Activated CD4-positive, alpha-beta T cell treated with anti-CD3 and anti-CD28 coated beads, Interleukin-2, amount 50 U/mL, for 16 hours (primary cell): ENCODE measurements around the gene NCCRP1.

Source experiments
- DNase-seq: peaks from one replicate; pipeline ENCODE4 v3.0.0-alpha.2; 2020

Gene NCCRP1

DNA sequence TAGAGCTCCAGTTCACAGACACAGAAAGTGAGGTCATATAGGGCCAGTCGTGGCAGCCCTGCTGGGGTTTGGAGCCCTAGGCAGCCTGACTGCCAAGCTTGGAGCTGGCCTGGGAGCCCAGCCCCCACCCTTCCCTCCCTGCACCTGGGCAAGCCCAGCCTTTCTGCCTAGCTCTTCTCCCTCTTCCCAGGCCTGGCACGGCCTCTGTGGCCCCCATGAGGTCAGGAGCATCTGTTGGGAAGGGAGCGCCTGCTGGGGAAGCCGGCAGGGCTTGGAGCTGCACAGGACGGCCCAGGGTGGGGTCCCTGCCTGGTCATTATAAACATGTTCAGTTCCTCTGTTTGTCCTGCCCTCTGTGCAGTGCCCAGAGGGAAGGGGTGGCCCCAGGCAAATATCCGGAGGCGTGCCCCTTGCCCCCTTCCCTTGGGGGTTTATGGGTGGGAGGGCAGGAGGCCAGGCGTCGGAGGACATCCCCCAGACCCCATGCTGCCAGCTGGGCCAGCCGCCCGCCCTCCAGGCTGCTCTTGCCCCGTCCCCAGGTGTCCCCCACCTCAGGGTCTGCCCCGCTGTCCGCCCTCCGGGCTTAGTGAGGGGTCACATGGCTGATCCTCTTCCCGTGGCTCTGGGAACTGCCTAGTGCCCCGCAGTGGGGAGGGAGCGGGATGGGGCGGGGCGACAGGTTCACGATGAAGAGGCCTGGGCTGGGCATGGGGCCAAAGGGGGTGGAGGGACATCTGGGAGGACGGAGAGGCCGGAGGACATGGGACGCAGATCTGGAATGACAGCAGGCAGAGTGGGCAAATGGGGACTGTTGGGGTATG, 30.0 kb upstream of the NCCRP1 start:
- DNase-seq = no peak

DNA sequence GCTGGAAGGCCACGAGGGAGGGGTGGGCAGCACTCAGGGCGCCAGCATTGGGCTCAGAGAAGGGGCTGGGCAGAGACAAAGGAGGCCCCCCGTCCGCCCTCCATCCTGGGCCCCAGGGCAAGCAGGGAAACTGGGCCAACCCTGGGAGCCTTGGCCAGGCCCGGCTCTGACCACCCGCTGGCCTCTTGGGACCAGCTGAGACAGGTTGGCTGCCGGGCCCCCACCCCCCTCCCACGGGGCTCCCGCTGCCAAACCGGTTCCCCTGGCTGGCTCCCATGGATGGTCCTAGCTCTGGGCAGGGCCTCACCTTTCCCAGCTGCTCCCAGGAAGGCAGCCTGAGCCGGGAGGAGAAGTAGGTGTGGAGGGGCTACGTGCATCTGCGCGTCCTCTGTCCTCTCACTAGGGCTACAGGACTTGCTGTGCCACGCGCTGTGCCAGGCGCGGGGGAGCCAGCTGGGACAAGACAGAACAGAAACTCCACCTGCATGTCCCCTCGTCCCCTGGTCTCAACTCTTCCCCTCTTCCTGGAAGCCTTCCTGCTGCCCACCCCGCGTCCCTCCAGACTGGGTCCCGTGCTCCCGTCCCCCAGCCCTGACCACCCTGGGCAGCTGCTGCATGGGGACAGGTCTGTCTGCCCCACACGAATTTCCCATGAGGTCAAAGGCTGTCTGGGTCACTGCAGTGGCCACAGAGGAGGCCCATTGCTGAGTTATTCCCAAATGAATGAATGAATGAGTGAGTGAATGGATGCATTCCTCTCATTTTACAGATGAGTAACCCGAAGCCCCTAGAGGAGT, 29.1 kb upstream of the NCCRP1 start:
- DNase-seq = no peak

DNA sequence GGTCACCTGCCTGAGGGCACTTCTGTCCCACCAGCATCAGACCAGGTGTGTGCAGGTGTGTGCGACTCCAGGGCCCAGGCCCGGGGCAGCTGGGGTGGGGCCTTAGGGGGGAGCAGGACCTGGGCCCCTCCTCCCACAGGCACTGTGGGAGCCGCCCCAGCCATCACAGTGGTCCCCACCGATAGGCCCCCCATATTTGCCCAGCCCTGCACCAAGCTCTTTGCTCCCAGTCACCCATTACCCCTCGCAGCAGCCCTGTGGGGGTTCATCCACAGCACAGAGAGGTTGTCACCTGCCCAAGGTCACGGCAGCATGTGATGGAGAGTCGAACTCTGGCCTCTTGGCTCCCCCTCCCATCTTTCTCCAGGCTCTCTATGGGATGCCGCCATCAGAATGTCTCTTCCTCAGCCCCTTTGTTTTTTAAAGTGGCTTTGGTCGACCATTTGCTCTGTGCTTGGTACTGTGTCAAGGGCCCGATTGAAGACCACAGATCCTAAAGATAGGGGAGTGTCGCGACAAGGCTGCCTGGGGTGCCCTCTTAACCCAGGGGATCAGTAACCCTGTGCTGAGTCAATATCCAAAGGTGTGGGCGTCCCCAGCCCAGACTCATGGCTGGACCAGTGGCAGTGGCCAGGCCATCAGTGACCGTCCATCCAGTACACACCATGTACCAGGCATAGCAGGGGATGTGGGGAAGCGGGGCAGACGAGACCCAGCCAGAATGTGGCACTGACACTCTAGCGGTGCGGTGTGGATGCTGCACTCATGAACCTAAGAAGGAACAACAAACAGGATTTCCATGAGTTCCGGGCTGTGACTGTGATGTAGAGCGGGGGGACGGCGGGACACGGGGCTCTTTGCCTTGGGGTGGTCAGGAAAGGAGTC, 28.3 kb upstream of the NCCRP1 start:
- no peak for DNase-seq

DNA sequence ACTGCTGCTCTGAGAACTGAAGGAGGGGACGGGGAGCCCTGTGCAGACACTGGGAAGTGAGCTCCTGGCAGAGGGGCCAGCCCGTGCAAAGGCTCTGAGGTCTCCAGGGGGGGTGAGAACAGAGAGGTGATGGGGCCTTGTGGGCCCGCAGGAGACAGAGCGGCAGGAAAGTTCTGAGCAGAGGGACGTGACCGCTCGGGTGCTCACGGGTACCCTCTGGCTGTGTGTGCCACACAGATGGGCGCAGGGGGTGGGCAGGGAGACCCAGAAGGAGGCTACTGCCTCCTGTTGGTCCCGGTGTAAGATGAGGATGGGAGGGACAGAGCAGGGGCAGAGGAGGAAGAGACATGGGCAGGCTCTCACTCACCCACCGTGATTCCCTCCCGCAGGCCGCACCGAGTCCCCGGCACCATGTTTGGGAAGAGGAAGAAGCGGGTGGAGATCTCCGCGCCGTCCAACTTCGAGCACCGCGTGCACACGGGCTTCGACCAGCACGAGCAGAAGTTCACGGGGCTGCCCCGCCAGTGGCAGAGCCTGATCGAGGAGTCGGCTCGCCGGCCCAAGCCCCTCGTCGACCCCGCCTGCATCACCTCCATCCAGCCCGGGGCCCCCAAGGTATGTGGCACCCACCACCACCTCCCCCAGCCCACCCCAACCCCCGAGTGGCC, 27.5 kb upstream of the NCCRP1 start:
- DNase-seq = no peak

DNA sequence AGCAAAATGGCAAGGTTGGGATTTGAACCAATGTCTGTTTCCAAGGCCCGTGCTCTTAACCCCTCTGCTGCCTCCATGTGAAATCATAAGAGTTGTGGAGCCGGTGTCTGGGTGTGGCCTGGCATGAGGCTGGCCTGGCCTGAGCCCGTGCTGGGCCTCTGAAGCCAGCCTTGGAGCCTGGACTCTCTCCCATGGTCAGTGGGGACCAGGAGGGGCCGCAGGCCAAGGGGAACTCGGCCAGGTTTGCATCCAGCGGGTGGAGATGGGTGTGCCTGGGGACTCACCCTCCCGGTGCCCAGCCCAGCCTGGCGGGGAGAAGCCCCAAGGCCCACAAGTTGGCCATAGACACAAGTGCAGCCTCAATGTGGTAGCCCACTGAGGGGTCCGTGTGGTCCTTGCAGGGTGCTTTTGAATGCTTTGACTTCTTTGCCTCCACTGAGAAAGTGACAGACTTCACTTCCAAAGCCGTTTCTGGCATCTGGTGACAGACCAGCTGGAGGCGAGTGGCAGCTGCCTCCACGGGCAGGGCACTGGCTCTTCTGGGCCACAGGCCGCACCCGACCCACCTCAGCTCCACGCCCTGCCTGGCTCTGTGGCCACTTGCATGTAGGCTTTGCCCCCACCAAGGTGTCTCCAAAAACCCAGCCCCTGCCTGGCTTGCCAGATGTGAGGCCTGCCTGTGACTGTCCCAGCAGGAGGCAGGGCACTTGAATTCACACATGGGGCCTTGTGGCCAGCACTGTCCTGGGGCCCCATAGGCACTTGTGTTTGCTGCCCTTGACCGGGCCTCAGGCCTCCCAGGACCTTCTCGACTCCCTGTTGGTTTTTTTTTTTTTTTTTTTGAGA, 26.2 kb upstream of the NCCRP1 start:
- DNase-seq = no peak

DNA sequence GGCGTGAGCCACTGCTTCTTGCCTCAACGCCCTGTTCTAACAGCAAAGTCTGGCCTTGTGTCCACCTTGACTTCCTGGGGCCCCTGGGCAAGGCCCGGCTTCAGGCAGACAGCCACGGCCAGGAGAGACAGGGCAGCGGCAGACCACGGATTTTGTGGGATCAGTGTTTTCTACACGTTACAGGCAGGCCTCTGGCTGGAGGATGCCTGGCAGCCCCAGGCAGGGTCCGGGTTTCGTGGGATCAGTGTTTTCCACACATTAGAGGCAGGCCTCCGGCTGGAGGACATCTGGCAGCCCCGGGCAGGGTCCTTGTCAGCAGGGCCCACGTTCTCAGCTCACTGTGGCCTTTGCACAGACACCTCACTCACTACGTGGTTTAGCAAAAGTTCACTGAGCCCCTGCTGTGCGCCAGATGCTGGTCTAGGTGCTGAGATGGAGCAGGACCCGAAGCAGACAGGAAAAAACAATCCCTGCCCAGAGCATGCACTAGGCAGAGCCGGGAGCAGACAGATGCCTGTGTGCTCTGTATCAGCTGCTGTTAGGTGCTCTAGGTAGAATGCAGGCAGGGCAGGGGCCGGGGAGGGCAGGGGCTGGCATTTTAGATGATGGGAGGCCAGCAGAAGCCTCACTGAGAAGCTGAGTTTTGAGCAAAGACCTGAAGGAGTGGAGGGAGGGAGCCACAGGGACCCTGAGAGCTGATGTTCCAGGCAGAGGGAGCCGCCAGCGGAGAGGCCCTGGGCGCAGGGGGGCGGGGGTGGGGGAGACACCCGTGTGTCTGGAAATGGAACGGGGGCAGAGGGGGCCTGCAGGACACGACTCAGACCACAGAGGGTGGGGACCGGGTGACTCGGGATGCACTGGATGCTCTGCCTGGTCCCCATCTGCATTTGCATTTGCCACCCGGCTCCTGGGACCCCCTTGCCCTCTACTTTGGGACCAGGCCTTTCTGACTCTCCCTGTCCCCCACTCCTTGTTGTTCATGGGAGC, 25.0 kb upstream of the NCCRP1 start:
- no peak for DNase-seq

DNA sequence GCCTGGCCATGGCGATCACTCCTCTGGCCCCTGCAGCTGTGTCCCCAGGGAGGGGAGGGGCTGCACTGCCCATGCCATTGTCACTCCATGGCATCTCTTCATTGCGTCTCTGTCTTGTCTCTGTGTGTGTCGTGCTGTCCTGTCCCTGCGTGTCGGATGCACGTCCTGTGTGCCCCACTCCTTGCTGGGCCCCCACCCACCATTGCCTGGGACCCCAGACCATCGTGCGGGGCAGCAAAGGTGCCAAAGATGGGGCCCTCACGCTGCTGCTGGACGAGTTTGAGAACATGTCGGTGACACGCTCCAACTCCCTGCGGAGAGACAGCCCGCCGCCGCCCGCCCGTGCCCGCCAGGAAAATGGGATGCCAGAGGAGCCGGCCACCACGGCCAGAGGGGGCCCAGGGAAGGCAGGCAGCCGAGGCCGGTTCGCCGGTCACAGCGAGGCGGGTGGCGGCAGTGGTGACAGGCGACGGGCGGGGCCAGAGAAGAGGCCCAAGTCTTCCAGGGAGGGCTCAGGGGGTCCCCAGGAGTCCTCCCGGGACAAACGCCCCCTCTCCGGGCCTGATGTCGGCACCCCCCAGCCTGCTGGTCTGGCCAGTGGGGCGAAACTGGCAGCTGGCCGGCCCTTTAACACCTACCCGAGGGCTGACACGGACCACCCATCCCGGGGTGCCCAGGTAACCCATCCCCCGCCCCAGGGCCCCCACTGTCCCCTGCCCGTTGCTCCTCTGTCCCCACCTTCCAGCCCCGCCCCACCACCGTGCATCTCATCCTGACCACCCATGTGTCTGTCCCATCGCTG, 23.9 kb upstream of the NCCRP1 start:
- no peak for DNase-seq

DNA sequence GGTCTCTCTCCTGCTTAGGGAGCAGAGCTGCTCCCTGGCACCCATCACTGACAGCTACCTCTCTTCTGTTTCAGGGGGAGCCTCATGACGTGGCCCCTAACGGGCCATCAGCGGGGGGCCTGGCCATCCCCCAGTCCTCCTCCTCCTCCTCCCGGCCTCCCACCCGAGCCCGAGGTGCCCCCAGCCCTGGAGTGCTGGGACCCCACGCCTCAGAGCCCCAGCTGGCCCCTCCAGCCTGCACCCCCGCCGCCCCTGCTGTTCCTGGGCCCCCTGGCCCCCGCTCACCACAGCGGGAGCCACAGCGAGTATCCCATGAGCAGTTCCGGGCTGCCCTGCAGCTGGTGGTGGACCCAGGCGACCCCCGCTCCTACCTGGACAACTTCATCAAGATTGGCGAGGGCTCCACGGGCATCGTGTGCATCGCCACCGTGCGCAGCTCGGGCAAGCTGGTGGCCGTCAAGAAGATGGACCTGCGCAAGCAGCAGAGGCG, 23.2 kb upstream of the NCCRP1 start:
- no peak for DNase-seq

DNA sequence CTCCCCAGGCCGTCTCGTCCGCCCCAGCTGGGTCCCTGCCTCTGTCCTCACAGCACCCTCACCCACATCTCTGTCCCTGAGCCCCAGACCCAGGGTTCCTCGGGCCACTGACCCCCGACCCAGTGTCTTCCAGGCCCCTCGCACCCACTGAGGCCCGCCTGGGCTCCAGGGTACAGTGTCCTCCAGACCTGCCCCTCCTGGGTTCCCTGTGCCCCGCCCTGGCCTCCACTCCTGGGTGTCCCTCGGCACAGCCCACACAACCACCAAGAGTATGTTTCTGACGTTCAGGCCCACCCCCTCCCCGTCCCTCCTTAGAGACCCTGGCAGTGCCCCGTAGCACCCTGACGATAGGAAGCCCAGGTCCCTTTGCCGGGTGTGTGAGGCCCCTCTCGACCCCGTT, 22.6 kb upstream of the NCCRP1 start:
- no peak for DNase-seq

DNA sequence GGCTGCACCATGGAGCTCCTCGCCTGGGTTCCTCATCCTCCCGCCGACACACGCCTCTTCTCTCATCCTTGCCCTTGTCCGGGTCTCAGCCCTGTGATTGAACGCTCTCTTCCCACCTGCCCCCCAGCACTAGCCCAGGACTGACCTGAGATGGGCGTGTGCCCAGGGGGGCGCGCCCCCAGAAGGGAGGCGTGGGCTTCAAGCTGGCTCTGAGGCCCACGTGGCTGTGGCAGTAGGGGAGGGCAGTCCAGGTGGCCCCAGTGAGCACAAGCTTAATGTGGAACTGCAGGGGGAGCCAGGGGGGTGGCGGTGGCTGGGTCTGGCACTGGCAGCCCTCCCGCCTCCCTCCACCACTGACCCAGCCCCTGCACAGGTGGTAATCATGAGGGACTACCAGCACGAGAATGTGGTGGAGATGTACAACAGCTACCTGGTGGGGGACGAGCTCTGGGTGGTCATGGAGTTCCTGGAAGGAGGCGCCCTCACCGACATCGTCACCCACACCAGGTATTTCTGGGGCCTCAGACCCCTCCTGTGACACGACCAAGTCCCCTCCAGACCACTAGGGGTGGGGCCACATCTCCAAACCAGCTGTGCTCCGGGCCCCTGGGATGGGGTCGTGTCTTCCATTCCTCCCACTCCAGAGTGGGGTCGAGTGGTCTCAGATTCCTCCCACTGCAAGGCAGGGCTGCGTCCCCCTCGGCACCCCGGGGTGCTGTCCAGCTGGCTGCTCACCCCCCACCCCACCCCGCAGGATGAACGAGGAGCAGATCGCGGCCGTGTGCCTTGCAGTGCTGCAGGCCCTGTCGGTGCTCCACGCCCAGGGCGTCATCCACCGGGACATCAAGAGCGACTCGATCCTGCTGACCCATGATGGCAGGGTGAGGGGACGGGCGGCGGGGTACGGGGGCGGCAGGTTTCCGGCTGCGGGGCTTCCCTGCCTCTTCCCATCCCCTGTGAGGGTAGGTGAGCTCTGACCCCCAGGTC, 21.9 kb upstream of the NCCRP1 start:
- DNase-seq = no peak

DNA sequence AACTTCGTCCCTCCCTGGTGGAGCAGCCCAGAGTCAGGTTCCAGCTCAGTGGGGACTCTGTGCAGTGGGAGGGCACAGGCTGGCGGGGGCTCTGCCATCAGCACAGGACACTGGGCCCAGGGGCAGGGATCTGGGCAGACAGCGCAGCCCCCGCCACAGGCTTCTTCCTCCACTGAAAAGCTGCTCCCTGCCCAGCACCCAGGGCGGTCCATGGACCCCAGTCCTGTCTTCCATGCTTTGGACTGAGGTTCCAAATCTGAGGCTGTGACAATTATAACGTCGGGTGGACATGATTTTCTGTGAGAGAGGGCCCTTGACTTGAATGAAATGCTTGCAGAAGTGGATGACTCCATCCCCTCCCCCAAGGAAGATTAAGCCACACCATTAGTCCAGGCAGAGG, 21.2 kb upstream of the NCCRP1 start:
- no peak for DNase-seq

DNA sequence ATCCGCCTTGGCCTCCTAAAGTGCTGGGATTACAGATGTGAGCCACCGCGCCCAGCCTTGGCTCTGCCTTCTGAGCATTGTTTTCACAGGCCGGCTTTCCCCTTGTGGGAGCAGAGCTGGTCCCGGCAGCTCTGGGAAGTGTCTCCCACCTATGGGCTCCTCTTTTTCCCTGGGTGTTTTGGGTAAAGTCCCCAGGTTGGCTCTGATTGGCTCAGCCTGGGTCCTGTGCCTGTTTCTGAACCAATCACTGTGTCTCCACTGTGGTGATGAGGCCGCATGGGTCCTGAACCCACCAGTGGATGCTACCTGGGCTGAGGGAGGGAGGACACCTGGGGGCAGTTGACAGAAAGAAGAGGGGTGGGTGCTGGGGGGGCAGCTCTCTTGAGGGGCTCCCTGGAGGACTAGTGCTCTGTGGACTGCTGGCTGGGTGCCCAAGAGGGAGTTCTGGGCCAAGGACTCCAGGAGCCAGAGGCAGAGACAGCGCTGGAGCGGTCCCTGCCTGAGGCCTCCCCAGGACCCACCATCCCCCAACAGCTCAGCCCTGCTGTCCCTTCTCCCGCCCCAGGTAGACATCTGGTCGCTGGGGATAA, 19.6 kb upstream of the NCCRP1 start:
- DNase-seq = no peak

DNA sequence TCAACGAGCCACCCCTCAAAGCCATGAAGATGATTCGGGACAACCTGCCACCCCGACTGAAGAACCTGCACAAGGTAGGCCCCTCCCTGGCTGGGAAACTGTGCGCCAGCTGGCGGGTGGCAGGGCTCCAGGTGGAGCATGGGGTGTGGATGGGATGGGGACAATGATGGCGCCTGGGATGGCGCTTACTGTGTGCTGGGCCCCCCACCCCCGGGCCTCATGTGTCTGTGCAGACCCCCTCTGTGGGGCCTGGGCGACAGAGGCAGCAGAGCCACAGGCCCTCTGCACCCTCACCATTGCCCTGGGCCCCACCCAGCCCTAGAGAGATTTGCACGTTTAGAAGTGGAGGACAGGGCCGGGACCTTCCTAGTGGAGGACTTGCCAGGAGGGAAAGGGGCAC, 19.0 kb upstream of the NCCRP1 start:
- no peak for DNase-seq

DNA sequence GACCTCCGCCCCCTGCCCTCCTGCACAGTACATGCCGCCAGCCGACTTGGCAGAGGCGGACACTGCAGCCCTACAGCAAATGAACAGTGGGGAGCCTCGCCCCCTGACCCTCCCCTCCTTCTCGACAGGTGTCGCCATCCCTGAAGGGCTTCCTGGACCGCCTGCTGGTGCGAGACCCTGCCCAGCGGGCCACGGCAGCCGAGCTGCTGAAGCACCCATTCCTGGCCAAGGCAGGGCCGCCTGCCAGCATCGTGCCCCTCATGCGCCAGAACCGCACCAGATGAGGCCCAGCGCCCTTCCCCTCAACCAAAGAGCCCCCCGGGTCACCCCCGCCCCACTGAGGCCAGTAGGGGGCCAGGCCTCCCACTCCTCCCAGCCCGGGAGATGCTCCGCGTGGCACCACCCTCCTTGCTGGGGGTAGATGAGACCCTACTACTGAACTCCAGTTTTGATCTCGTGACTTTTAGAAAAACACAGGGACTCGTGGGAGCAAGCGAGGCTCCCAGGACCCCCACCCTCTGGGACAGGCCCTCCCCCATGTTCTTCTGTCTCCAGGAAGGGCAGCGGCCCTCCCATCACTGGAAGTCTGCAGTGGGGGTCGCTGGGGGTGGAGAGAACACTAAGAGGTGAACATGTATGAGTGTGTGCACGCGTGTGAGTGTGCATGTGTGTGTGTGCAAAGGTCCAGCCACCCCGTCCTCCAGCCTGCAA, 18.3 kb upstream of the NCCRP1 start:
- DNase-seq = no peak

DNA sequence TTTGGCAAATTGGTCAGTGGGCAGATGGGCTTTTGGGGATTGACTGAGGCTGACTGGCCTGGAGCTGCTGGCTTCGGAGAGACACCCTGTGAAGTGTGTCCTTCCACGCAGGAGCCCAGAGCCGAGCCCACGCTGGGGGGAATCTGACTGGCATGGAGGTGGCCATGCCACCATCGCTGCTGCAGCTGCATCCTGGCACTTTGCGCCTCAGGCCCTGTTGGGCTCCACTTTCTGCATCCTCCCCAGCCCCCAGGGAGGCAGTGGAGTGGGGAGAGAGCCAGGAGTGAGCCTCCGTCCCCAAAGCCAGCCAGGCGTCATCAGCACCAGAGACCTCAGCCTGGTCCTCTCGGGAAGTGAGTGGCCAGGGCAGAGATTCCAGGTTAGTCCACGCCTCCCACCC, 17.0 kb upstream of the NCCRP1 start:
- DNase-seq = no peak

DNA sequence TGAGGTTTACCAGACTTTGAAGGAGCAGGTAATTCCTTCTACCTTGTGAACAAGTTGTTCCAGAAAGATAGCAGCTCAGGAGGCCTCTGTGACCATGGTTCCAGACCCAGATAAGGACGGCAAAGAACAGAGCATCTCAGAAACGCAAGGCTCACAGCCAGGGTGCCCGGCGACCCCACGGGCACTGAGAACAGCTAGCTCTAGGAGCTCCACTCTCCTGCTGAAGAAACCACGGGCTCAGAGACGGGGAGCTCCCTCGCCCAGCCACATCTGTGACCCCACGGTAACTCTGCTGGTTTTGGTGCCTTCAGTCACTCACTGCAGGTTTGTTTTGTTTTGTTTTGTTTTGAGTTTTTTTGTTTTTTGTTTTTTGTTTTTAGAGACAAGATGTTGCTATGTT, 16.0 kb upstream of the NCCRP1 start:
- DNase-seq = no peak
